ENCODE measurements around the gene OLFML3.

DNA sequence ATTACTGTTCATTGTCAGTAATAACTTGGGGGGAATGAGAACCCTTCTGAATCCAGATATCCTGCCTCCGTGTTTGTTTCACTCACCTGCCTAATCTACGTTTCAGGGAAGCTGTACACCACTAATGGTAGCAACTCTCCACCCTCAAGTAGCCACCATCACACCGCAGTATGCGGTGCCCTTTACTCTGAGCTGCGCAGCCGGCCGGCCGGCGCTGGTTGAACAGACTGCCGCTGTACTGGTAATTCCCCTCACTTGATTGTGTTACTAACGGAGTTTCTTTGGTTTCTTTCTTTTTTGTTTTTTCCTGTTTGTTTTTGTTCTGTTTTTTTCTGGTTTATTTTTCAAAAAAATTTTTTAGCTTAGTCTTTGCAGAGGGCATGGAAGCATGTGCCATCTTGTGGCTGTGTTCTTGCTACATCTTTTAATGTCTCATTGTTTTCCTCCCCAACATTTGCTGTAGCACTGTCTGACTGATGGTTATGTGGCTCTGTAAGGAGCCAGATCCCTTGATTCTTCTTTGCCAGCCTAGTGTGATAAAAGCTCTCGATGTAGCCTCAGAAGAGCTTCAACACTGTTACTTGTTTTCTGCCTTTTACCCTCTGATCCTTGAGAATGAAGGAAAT, 15.9 kb upstream of the OLFML3 start:
- no peak for TF ChIP-seq EZH2 (IDR thresholded peaks at IDR 0.05; ENCODE audit: borderline replicate concordance, low read length)
- TF ChIP-seq, protein P1, sequence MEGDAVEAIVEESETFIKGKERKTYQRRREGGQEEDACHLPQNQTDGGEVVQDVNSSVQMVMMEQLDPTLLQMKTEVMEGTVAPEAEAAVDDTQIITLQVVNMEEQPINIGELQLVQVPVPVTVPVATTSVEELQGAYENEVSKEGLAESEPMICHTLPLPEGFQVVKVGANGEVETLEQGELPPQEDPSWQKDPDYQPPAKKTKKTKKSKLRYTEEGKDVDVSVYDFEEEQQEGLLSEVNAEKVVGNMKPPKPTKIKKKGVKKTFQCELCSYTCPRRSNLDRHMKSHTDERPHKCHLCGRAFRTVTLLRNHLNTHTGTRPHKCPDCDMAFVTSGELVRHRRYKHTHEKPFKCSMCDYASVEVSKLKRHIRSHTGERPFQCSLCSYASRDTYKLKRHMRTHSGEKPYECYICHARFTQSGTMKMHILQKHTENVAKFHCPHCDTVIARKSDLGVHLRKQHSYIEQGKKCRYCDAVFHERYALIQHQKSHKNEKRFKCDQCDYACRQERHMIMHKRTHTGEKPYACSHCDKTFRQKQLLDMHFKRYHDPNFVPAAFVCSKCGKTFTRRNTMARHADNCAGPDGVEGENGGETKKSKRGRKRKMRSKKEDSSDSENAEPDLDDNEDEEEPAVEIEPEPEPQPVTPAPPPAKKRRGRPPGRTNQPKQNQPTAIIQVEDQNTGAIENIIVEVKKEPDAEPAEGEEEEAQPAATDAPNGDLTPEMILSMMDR (conservative IDR thresholded peaks at IDR 0.05 in 1 of 2, IDR thresholded peaks at IDR 0.05 in 1 of 2; ENCODE audit: extremely low read depth in 1 of 2, insufficient read depth in 1 of 2, low read depth in 1 of 2, low read length in 2 of 2) = peak in 1 of 2 donors; percentile 23

Data from mammary epithelial cell (primary cell).